K562 (cell line): ENCODE results near the gene WDR19. TPM values are rescaled to one million over a fixed set of nuclear protein-coding genes. Genes with fewer than 3 reads are reported as not detected.

ENCODE experiments used
- ATAC-seq: fragments of 200-7000 bp; cut with Tn5 transposase; 3 replicates; pipeline ENCODE4 v1.9.1; 2020; ENCODE audit warnings: moderate library complexity
- BruUV-seq: library from RNA; stranded (reverse); fragments of 400-500 nt; replicated peaks from 2 replicates; lab custom pipeline; 2021; lab: Mats Ljungman, UMichigan
- CTCF ChIA-PET: fragments of 300-600 bp; formaldehyde crosslinking; extraction: SDS; loops from one replicate; lab custom pipeline; 2021; ENCODE audit warnings: low intra/inter-chr PET ratio; lab: Yijun Ruan, JAX
- POLR2A ChIA-PET: fragments of 300-600, 350-650 bp; sonication (Branson Sonifier 250); formaldehyde crosslinking; extraction: SDS; loops from one replicate; lab custom pipeline; 2021; ENCODE audit warnings: antibody characterized with exemption, inconsistent platforms; lab: Yijun Ruan, JAX
- DNase-seq, 4 experiments: peaks; one replicate each; pipeline versions ENCODE4 v3.0.0 to v3.0.0-alpha.2; 2011 to 2018; ENCODE audit warnings: low spot score in 3 of 4, mixed read lengths in 3 of 4; ENCODE audit errors: extremely low read depth in 1 of 4
- FAIRE-seq: peaks from 2 replicates; lab custom pipeline; 2011; peaks lifted over from hg19 to GRCh38; lab: Jason Lieb, UNC
- H2AFZ ChIP-seq: 2 replicates; pipeline ENCODE4 v1.6.0; 2011; ENCODE audit warnings: low read depth, low read length, control low read depth, inconsistent platforms
- H3K27ac ChIP-seq: fragments of 200-600 bp; 3 replicates; pipeline ENCODE4 v1.8.0; 2011; ENCODE audit warnings: low read depth, mild to moderate bottlenecking, control low read depth, inconsistent platforms, low read length, moderate library complexity, mixed read lengths; ENCODE audit errors: extremely low read depth
- H3K27me3 ChIP-seq, 2 experiments: fragments of 300-600 bp in 1 of 2; 2 replicates in 1 of 2; 3 replicates in 1 of 2; pipeline versions ENCODE4 v1.6.0 to v1.8.0; 2011; ENCODE audit warnings: inconsistent platforms in 2 of 2, low read length in 2 of 2, mild to moderate bottlenecking in 1 of 2, mixed read lengths in 1 of 2, moderate library complexity in 1 of 2; ENCODE audit not compliant: control insufficient read depth in 2 of 2, insufficient read depth in 2 of 2
- H3K36me3 ChIP-seq: fragments of 300-600 bp; 3 replicates; pipeline ENCODE4 v1.8.0; 2011; ENCODE audit warnings: mild to moderate bottlenecking, low read length, inconsistent platforms; ENCODE audit not compliant: control insufficient read depth, insufficient read depth
- H3K4me1 ChIP-seq, 2 experiments: fragments of 200-600 bp in 1 of 2; replicated peaks in 1 of 2; 2 replicates in 1 of 2; 3 replicates in 1 of 2; pipeline versions ENCODE4 v1.5.1 to v1.8.0; 2011; ENCODE audit warnings: inconsistent platforms in 2 of 2, low read length in 2 of 2, mild to moderate bottlenecking in 1 of 2, mixed read lengths in 1 of 2, moderate library complexity in 1 of 2; ENCODE audit not compliant: control insufficient read depth in 2 of 2, insufficient read depth in 2 of 2
- H3K4me2 ChIP-seq: 2 replicates; pipeline ENCODE4 v1.6.1; 2011; ENCODE audit warnings: low read length, control low read depth, inconsistent platforms, mixed read lengths; ENCODE audit not compliant: insufficient read depth
- H3K4me3 ChIP-seq: fragments of 200-600 bp; sonication (generic), shearing (Covaris generic); 2 replicates; pipeline ENCODE4 v1.5.1; 2016; ENCODE audit warnings: control low read depth, inconsistent platforms
- H3K79me2 ChIP-seq: fragments of 200-600 bp; 3 replicates; pipeline ENCODE4 v1.8.0; 2011; ENCODE audit warnings: low read length, inconsistent platforms; ENCODE audit not compliant: control insufficient read depth, insufficient read depth
- H3K9ac ChIP-seq, 2 experiments: 2 replicates each; pipeline versions ENCODE4 v1.6.0 to v1.6.1; 2011; ENCODE audit warnings: low read depth in 2 of 2, low read length in 2 of 2, control low read depth in 1 of 2, inconsistent platforms in 1 of 2, mild to moderate bottlenecking in 1 of 2, mixed read lengths in 1 of 2; ENCODE audit not compliant: insufficient read depth in 1 of 2
- H3K9me1 ChIP-seq: one replicate; pipeline ENCODE4 v1.6.0; 2011; ENCODE audit warnings: inconsistent platforms, mild to moderate bottlenecking, low read length, moderate library complexity; ENCODE audit not compliant: control insufficient read depth, insufficient read depth
- H3K9me3 ChIP-seq: replicated peaks from 2 replicates; pipeline ENCODE4 v1.5.1; 2011; ENCODE audit warnings: low read depth, low read length, inconsistent platforms; ENCODE audit not compliant: control insufficient read depth, insufficient read depth
- H4K20me1 ChIP-seq: replicated peaks from 2 replicates; pipeline ENCODE4 v1.6.1; 2011; ENCODE audit warnings: low read length, inconsistent platforms, mixed read lengths; ENCODE audit not compliant: control insufficient read depth, insufficient read depth
- BACH1 ChIP-seq: fragments of 200-800 bp; sonication (Bioruptor generic); IDR thresholded peaks from 2 replicates; pipeline ENCODE4 v1.6.1; 2016; ENCODE audit warnings: missing genetic modification characterization, missing compliant biosample characterization
- ELF4 ChIP-seq: fragments of 450-650 bp; formaldehyde crosslinking; IDR thresholded peaks from 2 replicates; pipeline ENCODE4 v1.4.0; 2022; ENCODE audit warnings: missing genetic modification characterization
- GATAD2A ChIP-seq: fragments of 450-650 bp; IDR thresholded peaks from 2 replicates; pipeline ENCODE4 v1.6.1; 2017
- HDAC8 ChIP-seq: fragments of 450-650 bp; IDR thresholded peaks from 2 replicates; pipeline ENCODE4 v1.6.1; 2016; ENCODE audit warnings: mild to moderate bottlenecking, missing genetic modification characterization, moderate library complexity, missing compliant biosample characterization
- KDM1A ChIP-seq, 2 experiments: fragments of 450-650 bp; IDR thresholded peaks; 2 replicates each; pipeline ENCODE4 v1.6.1; 2016; ENCODE audit warnings: mild to moderate bottlenecking in 2 of 2
- MAFG ChIP-seq: fragments of 450-650 bp; conservative IDR thresholded peaks from 2 replicates; pipeline ENCODE4 v1.6.1; 2016; ENCODE audit warnings: missing genetic modification characterization, missing compliant biosample characterization
- MCM7 ChIP-seq, 2 experiments: fragments of 450-650 bp; IDR thresholded peaks; 2 replicates each; pipeline ENCODE4 v1.6.1; 2016 to 2018
- MTA2 ChIP-seq: fragments of 450-650 bp; IDR thresholded peaks from 2 replicates; pipeline ENCODE4 v1.6.1; 2016; ENCODE audit warnings: low read depth
- SUPT5H ChIP-seq: fragments of 450-650 bp; IDR thresholded peaks from 2 replicates; pipeline ENCODE4 v1.6.1; 2016
- TCF7 ChIP-seq: sonication (generic); IDR thresholded peaks from 2 replicates; pipeline ENCODE4 v1.6.1; 2016; ENCODE audit warnings: antibody characterized with exemption, borderline replicate concordance
- TCF7L2 ChIP-seq: fragments of 150-350 bp; IDR thresholded peaks from 2 replicates; pipeline ENCODE4 v1.6.1; 2016; ENCODE audit warnings: low read depth, mild to moderate bottlenecking, low read length, moderate library complexity
- ZBTB11 ChIP-seq, 3 experiments: fragments of 200-800 bp in 1 of 3; fragments of 250-450 bp in 1 of 3; fragments of 450-650 bp in 1 of 3; sonication (Bioruptor Pico) in 1 of 3; sonication (Bioruptor generic) in 1 of 3; formaldehyde crosslinking in 1 of 3; IDR thresholded peaks; 2 replicates each; pipeline versions ENCODE4 v1.6.1 to v1.8.0; 2016 to 2022; ENCODE audit warnings: mild to moderate bottlenecking in 2 of 3, missing genetic modification characterization in 2 of 3, missing compliant biosample characterization in 1 of 3, moderate library complexity in 1 of 3
- ZNF165 ChIP-seq: fragments of 250-450 bp; sonication (Bioruptor Pico); IDR thresholded peaks from 2 replicates; pipeline ENCODE4 v1.4.0; 2020; ENCODE audit warnings: borderline replicate concordance
- ZNF224 ChIP-seq: sonication (generic); formaldehyde crosslinking; IDR thresholded peaks from 2 replicates; pipeline ENCODE4 v1.8.0; 2022; ENCODE audit warnings: mild to moderate bottlenecking, missing genetic modification reagents
- ZNF583 ChIP-seq: fragments of 250-450 bp; sonication (Bioruptor Pico); IDR thresholded peaks from 2 replicates; pipeline ENCODE4 v1.4.0; 2020
- WGBS: fragments of 100-300 bp; shearing (Covaris generic); methylation state at CpG from one replicate; pipeline ENCODE4 v1.1.6; 2016; ENCODE audit warnings: low coverage, mixed read lengths; ENCODE audit not compliant: insufficient coverage; ENCODE audit errors: missing lambda C conversion rate; 5-methylcytosine and 5-hydroxymethylcytosine counted together
- in situ Hi-C: fragments of 300-500 bp; cut with MboI; formaldehyde crosslinking; loops from 4 replicates; pipeline ENCODE4 v1.15.0; 2018; ENCODE audit warnings: inconsistent platforms, mixed read lengths
- intact Hi-C: fragments of 100-400 bp; cut with micrococcal nuclease; formaldehyde crosslinking; loops from 2 replicates; pipeline ENCODE4 v1.14.2; 2022
- polyA plus RNA-seq, 8 experiments: library from polyadenylated mRNA; depleted of rRNA in 4 of 8; stranded (reverse) in 5 of 8; unstranded in 3 of 8; fragments of >200 nt; fragmentation: Nextera tagmentation in 2 of 8; fragmentation: Illumina TruSeq in 1 of 8; extraction: Ambion mirVana in 2 of 8; extraction: Trizol in 1 of 8; gene quantifications; 2 replicates each; pipeline versions ENCODE4 v1.2.1 to v1.2.3, GENCODE V29; 2011 to 2014; ENCODE audit warnings: inconsistent platforms in 1 of 8, missing spikeins in 1 of 8
- total RNA-seq, 7 experiments: library from RNA; depleted of rRNA in 6 of 7; stranded (reverse); fragments of >200 nt in 6 of 7; fragmentation: Illumina TruSeq in 2 of 7; extraction: Trizol in 2 of 7; gene quantifications; 2 replicates each; pipeline versions ENCODE4 v1.2.1 to v1.2.3, GENCODE V29; 2011 to 2021; ENCODE audit warnings: low replicate concordance in 1 of 7
- TF ChIP-seq, protein P1 (sequence below): fragments of 250-450 bp; sonication (Bioruptor Pico); IDR thresholded peaks from 2 replicates; pipeline ENCODE4 v1.5.0; 2020; ENCODE audit warnings: mild to moderate bottlenecking, borderline replicate concordance

The WDR19 gene
- total and polyA plus RNA-seq, 9 of the 15 experiments (the other 6 are each of a cell fraction or from before 2014, with no cell fraction given), result 6.8 to 37.6 (median 11.2) TPM

DNA sequence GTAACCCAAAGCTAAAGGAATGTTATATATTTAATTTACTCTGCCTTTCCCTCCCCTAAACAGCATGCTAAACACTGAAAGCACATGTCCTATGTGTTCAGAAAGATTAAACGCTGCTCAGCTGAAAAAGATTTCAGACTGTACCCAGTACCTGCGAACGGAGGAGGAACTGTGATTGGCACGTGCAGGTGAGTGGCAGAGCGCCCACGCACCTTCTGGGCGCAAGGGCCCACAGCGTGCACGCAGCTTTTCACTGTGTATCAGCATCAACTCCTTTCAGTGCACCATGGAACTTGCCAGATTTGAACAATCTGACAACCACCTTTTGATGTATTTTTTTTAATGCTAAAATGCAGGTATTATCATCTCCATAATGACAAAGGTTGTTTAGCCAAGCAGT lies 96.1 kb downstream of the WDR19 start (continued):
- TF ChIP-seq GATAD2A, result no peak
- no peak for TF ChIP-seq SUPT5H
- no peak for TF ChIP-seq ZNF165 (CRISPR knock-in tag)

DNA sequence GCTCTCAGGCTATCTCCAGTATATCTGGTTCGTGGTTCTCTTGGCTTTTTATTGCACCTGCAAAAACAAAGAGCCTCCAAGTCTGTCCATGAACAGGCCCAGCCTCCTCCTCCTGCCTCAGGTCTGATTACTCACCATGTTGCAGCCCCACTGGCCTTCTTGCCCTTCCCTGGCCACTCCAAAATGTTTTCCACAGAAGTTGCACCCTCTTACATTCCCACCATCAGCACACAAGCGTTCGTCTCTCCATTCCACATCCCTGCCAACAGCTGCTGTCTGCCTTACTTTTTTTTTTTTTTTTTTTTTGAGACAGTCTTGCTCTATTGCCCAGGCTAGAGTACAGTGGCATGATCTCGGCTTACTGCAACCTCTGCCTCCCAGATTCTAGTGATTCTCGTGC lies 97.1 kb downstream of the WDR19 start:
- POLR2A ChIA-PET, result no interaction called here
- TF ChIP-seq, protein P1, sequence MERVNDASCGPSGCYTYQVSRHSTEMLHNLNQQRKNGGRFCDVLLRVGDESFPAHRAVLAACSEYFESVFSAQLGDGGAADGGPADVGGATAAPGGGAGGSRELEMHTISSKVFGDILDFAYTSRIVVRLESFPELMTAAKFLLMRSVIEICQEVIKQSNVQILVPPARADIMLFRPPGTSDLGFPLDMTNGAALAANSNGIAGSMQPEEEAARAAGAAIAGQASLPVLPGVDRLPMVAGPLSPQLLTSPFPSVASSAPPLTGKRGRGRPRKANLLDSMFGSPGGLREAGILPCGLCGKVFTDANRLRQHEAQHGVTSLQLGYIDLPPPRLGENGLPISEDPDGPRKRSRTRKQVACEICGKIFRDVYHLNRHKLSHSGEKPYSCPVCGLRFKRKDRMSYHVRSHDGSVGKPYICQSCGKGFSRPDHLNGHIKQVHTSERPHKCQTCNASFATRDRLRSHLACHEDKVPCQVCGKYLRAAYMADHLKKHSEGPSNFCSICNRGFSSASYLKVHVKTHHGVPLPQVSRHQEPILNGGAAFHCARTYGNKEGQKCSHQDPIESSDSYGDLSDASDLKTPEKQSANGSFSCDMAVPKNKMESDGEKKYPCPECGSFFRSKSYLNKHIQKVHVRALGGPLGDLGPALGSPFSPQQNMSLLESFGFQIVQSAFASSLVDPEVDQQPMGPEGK (CRISPR knock-in tag), result no peak
- TF ChIP-seq ZNF583 (CRISPR knock-in tag), result no peak
- TF ChIP-seq MTA2, result no peak
- no peak for TF ChIP-seq BACH1
- TF ChIP-seq ZNF224 (CRISPR knock-in tag), result no peak
- TF ChIP-seq MCM7 (IDR thresholded peaks at IDR 0.05), result no peak
- no peak for TF ChIP-seq HDAC8
- no peak for TF ChIP-seq MAFG (tag)
- TF ChIP-seq ELF4, result no peak
- no peak for TF ChIP-seq KDM1A (IDR thresholded peaks at IDR 0.05)
- no peak for TF ChIP-seq TCF7
- no peak for TF ChIP-seq TCF7L2
- no peak for TF ChIP-seq ZBTB11 (CRISPR knock-in tag; IDR thresholded peaks at IDR 0.05)

More for the DNA sequence above, 97.1 kb downstream of the WDR19 start:
- Histone ChIP-seq H3K4me2 (no peak overlapping the region), H3K27ac (no peak overlapping the region), H3K4me1 (no peaks in the 10 kb centered on the region), H3K36me3 (no peaks in the 10 kb centered on the region), H3K27me3 (no peaks in the 10 kb centered on the region), H2AFZ (no peak overlapping the region), H3K9me3 (no peaks in the 10 kb centered on the region), H3K4me3 (no peak overlapping the region), H4K20me1 (no peaks in the 10 kb centered on the region), H3K9ac (no peak overlapping the region), H3K9me1 (no peaks in the 10 kb centered on the region), H3K79me2 (no peaks in the 10 kb centered on the region)
- intact Hi-C loops (no loop called here), in situ Hi-C loops (no loop called here)
- 57% methylated on average over 4 of the region's 5 CpGs for WGBS
- peak; percentile 31; the same call in 1 of the 3 replicates for ATAC-seq
- no TSS peak for BruUV-seq
- FAIRE-seq, result no peak
- CTCF ChIA-PET, result no interaction called here
- DNase-seq, result no peak
